Nephron progenitor cell (in vitro differentiated cells): ENCODE measurements around the gene DGKQ.

Experiments used
- DNase-seq: peaks from one replicate; pipeline ENCODE4 v3.0.0; 2021
- H3K27ac Mint-ChIP-seq: 2 replicates; pipeline ENCODE4 v1.8.0; 2021; ENCODE audit warnings: mild to moderate bottlenecking, moderate library complexity, mixed read lengths
- H3K27me3 Mint-ChIP-seq: 2 replicates; pipeline ENCODE4 v1.8.0; 2021; ENCODE audit warnings: mild to moderate bottlenecking, low read depth, mixed read lengths; ENCODE audit not compliant: poor library complexity
- H3K36me3 Mint-ChIP-seq: 2 replicates; pipeline ENCODE4 v1.8.0; 2021; ENCODE audit warnings: low read depth, mixed read lengths
- H3K4me1 Mint-ChIP-seq: 2 replicates; pipeline ENCODE4 v1.8.0; 2021; ENCODE audit warnings: mixed read lengths
- H3K4me3 Mint-ChIP-seq: 2 replicates; pipeline ENCODE4 v1.8.0; 2021; ENCODE audit warnings: mild to moderate bottlenecking, moderate library complexity, mixed read lengths
- H3K9me3 Mint-ChIP-seq: 2 replicates; pipeline ENCODE4 v1.8.0; 2021; ENCODE audit warnings: mild to moderate bottlenecking, moderate library complexity, mixed read lengths
- CTCF ChIP-seq: fragments of 200-600 bp; sonication (generic); IDR thresholded peaks from 2 replicates; pipeline ENCODE4 v1.5.0; 2021; ENCODE audit warnings: antibody characterized with exemption

Gene DGKQ

GRCh38 chr4:912548-913279 lies 60.7 kb downstream of the DGKQ start:
- Mint-ChIP-seq H3K9me3 (peaks cover 12% of the 10 kb centered on the region), H3K4me1 (peaks cover 35% of the 10 kb centered on the region), H3K36me3 (peaks cover 27% of the 10 kb centered on the region), H3K27me3 (peaks cover 3% of the 10 kb centered on the region), H3K4me3 (no peak overlapping the region), H3K27ac (no peak overlapping the region)
- no peak for TF ChIP-seq CTCF
- no peak for DNase-seq

GRCh38 chr4:911871-912490 lies 61.4 kb downstream of the DGKQ start:
- peaks cover 21% of the 10 kb centered on the region for H3K36me3 Mint-ChIP-seq
- H3K4me1 Mint-ChIP-seq = peaks cover 35% of the 10 kb centered on the region
- TF ChIP-seq CTCF = no peak
- peaks cover 3% of the 10 kb centered on the region for H3K27me3 Mint-ChIP-seq
- no peak overlapping the region for H3K27ac Mint-ChIP-seq
- no peak overlapping the region for H3K4me3 Mint-ChIP-seq
- peaks cover 8% of the 10 kb centered on the region for H3K9me3 Mint-ChIP-seq
- no peak for DNase-seq

GRCh38 chr4:911221-911751 lies 62.1 kb downstream of the DGKQ start:
- Mint-ChIP-seq H3K36me3 (peaks cover 21% of the 10 kb centered on the region), H3K4me1 (peaks cover 35% of the 10 kb centered on the region), H3K27me3 (peaks cover 3% of the 10 kb centered on the region), H3K27ac (peak overlapping the region; percentile 48), H3K4me3 (no peak overlapping the region), H3K9me3 (peaks cover under 1% of the 10 kb centered on the region)
- no peak for DNase-seq
- no peak for TF ChIP-seq CTCF

- Mint-ChIP-seq H3K36me3 (peaks cover 25% of the 10 kb centered on the region), H3K27me3 (peaks cover 3% of the 10 kb centered on the region), H3K4me1 (peaks cover 31% of the 10 kb centered on the region), H3K27ac (peak overlapping the region; percentile 48), H3K4me3 (no peak overlapping the region), H3K9me3 (no peaks in the 10 kb centered on the region)
- TF ChIP-seq CTCF = no peak
- DNase-seq = no peak
Measured at GRCh38 chr4:910366-911091, 62.8 kb downstream of the DGKQ start.

- H3K4me3 Mint-ChIP-seq = no peak overlapping the region
- DNase-seq = no peak
- H3K4me1 Mint-ChIP-seq = peaks cover 30% of the 10 kb centered on the region
- TF ChIP-seq CTCF = no peak
- peaks cover 3% of the 10 kb centered on the region for H3K27me3 Mint-ChIP-seq
- no peaks in the 10 kb centered on the region for H3K9me3 Mint-ChIP-seq
- H3K27ac Mint-ChIP-seq = peak overlapping the region; percentile 22
- H3K36me3 Mint-ChIP-seq = peaks cover 31% of the 10 kb centered on the region
Measured at GRCh38 chr4:909821-910220, 63.5 kb downstream of the DGKQ start.
